ENCODE measurements around the gene PLXNC1.

The PLXNC1 gene

DNA sequence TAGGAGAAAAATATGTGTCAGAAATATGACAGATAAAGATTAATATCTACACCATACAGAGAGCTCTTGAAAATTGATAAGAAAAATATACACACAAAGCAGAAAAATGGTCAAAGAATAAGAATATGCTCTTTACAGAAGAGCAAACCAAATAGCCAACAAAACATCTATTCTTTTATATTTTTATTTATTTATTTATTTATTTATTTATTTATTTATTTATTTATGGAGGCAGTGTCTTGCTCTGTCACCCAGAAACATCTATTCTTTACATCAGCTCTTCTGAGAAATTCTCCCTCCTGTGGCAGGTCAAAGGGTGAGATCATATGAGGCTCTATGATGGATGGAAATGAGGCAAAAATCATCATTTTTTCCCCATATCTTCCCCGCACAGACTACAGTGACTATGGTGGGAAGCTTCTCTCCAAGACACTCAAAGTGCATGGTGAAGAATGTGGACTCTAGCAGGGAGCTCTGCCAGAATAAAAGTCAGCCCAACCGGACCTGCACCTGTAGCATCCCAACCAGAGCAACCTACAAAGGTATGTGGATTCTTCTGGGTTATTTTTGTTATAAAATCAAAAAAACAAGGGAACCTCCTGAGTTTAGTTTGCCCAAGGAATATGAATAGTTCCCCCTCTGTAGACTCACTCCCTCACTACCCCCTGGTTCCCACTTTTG, 71.4 kb downstream of the PLXNC1 start:
- no peaks in the 10 kb centered on the region for H3K9me3 ChIP-seq (ENCODE audit: control insufficient read depth, insufficient read depth, low read depth, low read length)
- H3K4me1 ChIP-seq (ENCODE audit: control insufficient read depth, insufficient read depth, low read length) = no peaks in the 10 kb centered on the region
- ChIA-PET CTCF (no interaction called here), POLR2A (no interaction called here)
- no peak overlapping the region for H3K27ac ChIP-seq (ENCODE audit: extremely low read depth, low read depth, low read length)
- H3K36me3 ChIP-seq (ENCODE audit: control insufficient read depth in 2 of 2, insufficient read depth in 1 of 2, low read length in 2 of 2) = no peaks in the 10 kb centered on the region
- H3K4me3 ChIP-seq (ENCODE audit: low read depth, low read length) = no peak overlapping the region
- TF ChIP-seq ZNF544 (tag by site-specific recombination; IDR thresholded peaks at IDR 0.05) = no peak
- TF ChIP-seq ZNF514 (tag by site-specific recombination; IDR thresholded peaks at IDR 0.05) = no peak
- no peak for TF ChIP-seq ZBTB48 (tag by site-specific recombination; IDR thresholded peaks at IDR 0.05)
- no peak for TF ChIP-seq MEIS1 (CRISPR knock-in tag; IDR thresholded peaks at IDR 0.05; ENCODE audit: borderline replicate concordance)
- no peak for TF ChIP-seq ZNF335 (tag by site-specific recombination; conservative IDR thresholded peaks at IDR 0.05)
- TF ChIP-seq ZNF623 (tag by site-specific recombination; IDR thresholded peaks at IDR 0.05) = 0 out of 2 replicates have a peak, but pooled peaks have one; percentile 14
- TF ChIP-seq ZNF555 (tag by site-specific recombination; conservative IDR thresholded peaks at IDR 0.05) = peak; percentile 40
- no peak for TF ChIP-seq ZNF2 (tag by site-specific recombination; IDR thresholded peaks at IDR 0.05)
- TF ChIP-seq SCRT2 (tag by site-specific recombination; IDR thresholded peaks at IDR 0.05) = no peak
- no peak for TF ChIP-seq ZNF211 (tag by site-specific recombination; IDR thresholded peaks at IDR 0.05; ENCODE audit: low read depth)
- no peak for TF ChIP-seq GLIS2 (tag by site-specific recombination; IDR thresholded peaks at IDR 0.05)
- TF ChIP-seq, protein P1, sequence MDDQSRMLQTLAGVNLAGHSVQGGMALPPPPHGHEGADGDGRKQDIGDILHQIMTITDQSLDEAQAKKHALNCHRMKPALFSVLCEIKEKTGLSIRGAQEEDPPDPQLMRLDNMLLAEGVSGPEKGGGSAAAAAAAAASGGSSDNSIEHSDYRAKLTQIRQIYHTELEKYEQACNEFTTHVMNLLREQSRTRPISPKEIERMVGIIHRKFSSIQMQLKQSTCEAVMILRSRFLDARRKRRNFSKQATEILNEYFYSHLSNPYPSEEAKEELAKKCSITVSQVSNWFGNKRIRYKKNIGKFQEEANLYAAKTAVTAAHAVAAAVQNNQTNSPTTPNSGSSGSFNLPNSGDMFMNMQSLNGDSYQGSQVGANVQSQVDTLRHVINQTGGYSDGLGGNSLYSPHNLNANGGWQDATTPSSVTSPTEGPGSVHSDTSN (CRISPR knock-in tag; IDR thresholded peaks at IDR 0.05) = no peak
- no peak for TF ChIP-seq GFI1B (tag by site-specific recombination; IDR thresholded peaks at IDR 0.05)
- TF ChIP-seq, protein P2, sequence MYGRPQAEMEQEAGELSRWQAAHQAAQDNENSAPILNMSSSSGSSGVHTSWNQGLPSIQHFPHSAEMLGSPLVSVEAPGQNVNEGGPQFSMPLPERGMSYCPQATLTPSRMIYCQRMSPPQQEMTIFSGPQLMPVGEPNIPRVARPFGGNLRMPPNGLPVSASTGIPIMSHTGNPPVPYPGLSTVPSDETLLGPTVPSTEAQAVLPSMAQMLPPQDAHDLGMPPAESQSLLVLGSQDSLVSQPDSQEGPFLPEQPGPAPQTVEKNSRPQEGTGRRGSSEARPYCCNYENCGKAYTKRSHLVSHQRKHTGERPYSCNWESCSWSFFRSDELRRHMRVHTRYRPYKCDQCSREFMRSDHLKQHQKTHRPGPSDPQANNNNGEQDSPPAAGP (tag by site-specific recombination; IDR thresholded peaks at IDR 0.05) = no peak
- no peak for TF ChIP-seq ZNF23 (tag by site-specific recombination; IDR thresholded peaks at IDR 0.05; ENCODE audit: borderline replicate concordance)
- TF ChIP-seq ZNF707 (tag by site-specific recombination; IDR thresholded peaks at IDR 0.05) = no peak
- TF ChIP-seq ZNF747 (tag by site-specific recombination; IDR thresholded peaks at IDR 0.05) = no peak
- TF ChIP-seq, protein P3, sequence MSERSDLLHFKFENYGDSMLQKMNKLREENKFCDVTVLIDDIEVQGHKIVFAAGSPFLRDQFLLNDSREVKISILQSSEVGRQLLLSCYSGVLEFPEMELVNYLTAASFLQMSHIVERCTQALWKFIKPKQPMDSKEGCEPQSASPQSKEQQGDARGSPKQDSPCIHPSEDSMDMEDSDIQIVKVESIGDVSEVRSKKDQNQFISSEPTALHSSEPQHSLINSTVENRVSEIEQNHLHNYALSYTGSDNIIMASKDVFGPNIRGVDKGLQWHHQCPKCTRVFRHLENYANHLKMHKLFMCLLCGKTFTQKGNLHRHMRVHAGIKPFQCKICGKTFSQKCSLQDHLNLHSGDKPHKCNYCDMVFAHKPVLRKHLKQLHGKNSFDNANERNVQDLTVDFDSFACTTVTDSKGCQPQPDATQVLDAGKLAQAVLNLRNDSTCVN (tag by site-specific recombination; optimal IDR thresholded peaks at IDR 0.05) = no peak
- TF ChIP-seq, protein P4, sequence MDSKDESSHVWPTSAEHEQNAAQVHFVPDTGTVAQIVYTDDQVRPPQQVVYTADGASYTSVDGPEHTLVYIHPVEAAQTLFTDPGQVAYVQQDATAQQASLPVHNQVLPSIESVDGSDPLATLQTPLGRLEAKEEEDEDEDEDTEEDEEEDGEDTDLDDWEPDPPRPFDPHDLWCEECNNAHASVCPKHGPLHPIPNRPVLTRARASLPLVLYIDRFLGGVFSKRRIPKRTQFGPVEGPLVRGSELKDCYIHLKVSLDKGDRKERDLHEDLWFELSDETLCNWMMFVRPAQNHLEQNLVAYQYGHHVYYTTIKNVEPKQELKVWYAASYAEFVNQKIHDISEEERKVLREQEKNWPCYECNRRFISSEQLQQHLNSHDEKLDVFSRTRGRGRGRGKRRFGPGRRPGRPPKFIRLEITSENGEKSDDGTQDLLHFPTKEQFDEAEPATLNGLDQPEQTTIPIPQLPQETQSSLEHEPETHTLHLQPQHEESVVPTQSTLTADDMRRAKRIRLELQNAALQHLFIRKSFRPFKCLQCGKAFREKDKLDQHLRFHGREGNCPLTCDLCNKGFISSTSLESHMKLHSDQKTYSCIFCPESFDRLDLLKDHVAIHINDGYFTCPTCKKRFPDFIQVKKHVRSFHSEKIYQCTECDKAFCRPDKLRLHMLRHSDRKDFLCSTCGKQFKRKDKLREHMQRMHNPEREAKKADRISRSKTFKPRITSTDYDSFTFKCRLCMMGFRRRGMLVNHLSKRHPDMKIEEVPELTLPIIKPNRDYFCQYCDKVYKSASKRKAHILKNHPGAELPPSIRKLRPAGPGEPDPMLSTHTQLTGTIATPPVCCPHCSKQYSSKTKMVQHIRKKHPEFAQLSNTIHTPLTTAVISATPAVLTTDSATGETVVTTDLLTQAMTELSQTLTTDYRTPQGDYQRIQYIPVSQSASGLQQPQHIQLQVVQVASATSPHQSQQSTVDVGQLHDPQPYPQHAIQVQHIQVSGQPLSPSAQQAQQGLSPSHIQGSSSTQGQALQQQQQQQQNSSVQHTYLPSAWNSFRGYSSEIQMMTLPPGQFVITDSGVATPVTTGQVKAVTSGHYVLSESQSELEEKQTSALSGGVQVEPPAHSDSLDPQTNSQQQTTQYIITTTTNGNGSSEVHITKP (tag by site-specific recombination; IDR thresholded peaks at IDR 0.05) = no peak
- TF ChIP-seq ZBTB20 (tag by site-specific recombination; IDR thresholded peaks at IDR 0.05) = no peak
- no peak for TF ChIP-seq HOXC10 (CRISPR knock-in tag; IDR thresholded peaks at IDR 0.05)
- TF ChIP-seq ZNF391 (tag by site-specific recombination; IDR thresholded peaks at IDR 0.05; ENCODE audit: borderline replicate concordance, low read depth) = no peak
- TF ChIP-seq, protein P5, sequence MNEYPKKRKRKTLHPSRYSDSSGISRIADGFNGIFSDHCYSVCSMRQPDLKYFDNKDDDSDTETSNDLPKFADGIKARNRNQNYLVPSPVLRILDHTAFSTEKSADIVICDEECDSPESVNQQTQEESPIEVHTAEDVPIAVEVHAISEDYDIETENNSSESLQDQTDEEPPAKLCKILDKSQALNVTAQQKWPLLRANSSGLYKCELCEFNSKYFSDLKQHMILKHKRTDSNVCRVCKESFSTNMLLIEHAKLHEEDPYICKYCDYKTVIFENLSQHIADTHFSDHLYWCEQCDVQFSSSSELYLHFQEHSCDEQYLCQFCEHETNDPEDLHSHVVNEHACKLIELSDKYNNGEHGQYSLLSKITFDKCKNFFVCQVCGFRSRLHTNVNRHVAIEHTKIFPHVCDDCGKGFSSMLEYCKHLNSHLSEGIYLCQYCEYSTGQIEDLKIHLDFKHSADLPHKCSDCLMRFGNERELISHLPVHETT (tag by site-specific recombination; IDR thresholded peaks at IDR 0.05) = no peak
- no peak for TF ChIP-seq REPIN1 (tag by site-specific recombination; IDR thresholded peaks at IDR 0.05; ENCODE audit: low read depth)
- TF ChIP-seq YY2 (tag by site-specific recombination; IDR thresholded peaks at IDR 0.05) = no peak
- no peak for TF ChIP-seq ZNF350 (tag by site-specific recombination; IDR thresholded peaks at IDR 0.05)
- no peak for TF ChIP-seq ZNF184 (tag by site-specific recombination; IDR thresholded peaks at IDR 0.05)
- TF ChIP-seq GLI2 (tag by site-specific recombination; IDR thresholded peaks at IDR 0.05; ENCODE audit: borderline replicate concordance, low read depth) = no peak
- TF ChIP-seq ZNF19 (tag by site-specific recombination; IDR thresholded peaks at IDR 0.05; ENCODE audit: low read depth) = no peak

Data from HEK293 (cell line).